SK-N-MC (cell line): ENCODE data around the gene ATRN.

Experiments
- EZH2 ChIP-seq: fragments of 200-600 bp; sonication (generic); IDR thresholded peaks from one replicate; pipeline ENCODE4 v1.6.1; 2017; ENCODE audit warnings: antibody characterized with exemption
- FOXP2 ChIP-seq: optimal IDR thresholded peaks from 2 replicates; pipeline ENCODE3; 2011; ENCODE audit warnings: mild to moderate bottlenecking, moderate library complexity; ENCODE audit not compliant: insufficient read depth; ENCODE audit errors: extremely low read length, control extremely low read depth
- POLR2AphosphoS5 ChIP-seq: IDR thresholded peaks from 2 replicates; pipeline ENCODE4 v1.6.1; 2012; ENCODE audit warnings: mild to moderate bottlenecking, low read depth, low read length, borderline replicate concordance

GRCh38 chr20:3559637-3560036 is 88.8 kb downstream of the ATRN start:
- no peak for TF ChIP-seq FOXP2
- TF ChIP-seq EZH2 = no peak
- no peak for TF ChIP-seq POLR2AphosphoS5
